Fibroblast of mammary gland (primary cell): Measurements from ENCODE around the gene CFAP20DC.

Experiments
- DNase-seq: peaks from one replicate; pipeline ENCODE4 v3.0.0-alpha.2; 2010; ENCODE audit warnings: low read depth
- H3K4me3 ChIP-seq: 2 replicates; pipeline ENCODE4 v1.5.1; 2011; ENCODE audit warnings: low read depth, mild to moderate bottlenecking, low read length, moderate library complexity; ENCODE audit not compliant: control insufficient read depth
- TF ChIP-seq, protein P1 (sequence below): conservative IDR thresholded peaks from 2 replicates; pipeline ENCODE4 v1.5.1; 2011; ENCODE audit warnings: low read depth, low read length, inconsistent platforms; ENCODE audit not compliant: control insufficient read depth, insufficient read depth

CFAP20DC gene

GRCh38 chr3:59040902-59041301 lies 8.9 kb downstream of the CFAP20DC start:
- TF ChIP-seq, protein P1, sequence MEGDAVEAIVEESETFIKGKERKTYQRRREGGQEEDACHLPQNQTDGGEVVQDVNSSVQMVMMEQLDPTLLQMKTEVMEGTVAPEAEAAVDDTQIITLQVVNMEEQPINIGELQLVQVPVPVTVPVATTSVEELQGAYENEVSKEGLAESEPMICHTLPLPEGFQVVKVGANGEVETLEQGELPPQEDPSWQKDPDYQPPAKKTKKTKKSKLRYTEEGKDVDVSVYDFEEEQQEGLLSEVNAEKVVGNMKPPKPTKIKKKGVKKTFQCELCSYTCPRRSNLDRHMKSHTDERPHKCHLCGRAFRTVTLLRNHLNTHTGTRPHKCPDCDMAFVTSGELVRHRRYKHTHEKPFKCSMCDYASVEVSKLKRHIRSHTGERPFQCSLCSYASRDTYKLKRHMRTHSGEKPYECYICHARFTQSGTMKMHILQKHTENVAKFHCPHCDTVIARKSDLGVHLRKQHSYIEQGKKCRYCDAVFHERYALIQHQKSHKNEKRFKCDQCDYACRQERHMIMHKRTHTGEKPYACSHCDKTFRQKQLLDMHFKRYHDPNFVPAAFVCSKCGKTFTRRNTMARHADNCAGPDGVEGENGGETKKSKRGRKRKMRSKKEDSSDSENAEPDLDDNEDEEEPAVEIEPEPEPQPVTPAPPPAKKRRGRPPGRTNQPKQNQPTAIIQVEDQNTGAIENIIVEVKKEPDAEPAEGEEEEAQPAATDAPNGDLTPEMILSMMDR, result no peak
- no peak for DNase-seq

DNA sequence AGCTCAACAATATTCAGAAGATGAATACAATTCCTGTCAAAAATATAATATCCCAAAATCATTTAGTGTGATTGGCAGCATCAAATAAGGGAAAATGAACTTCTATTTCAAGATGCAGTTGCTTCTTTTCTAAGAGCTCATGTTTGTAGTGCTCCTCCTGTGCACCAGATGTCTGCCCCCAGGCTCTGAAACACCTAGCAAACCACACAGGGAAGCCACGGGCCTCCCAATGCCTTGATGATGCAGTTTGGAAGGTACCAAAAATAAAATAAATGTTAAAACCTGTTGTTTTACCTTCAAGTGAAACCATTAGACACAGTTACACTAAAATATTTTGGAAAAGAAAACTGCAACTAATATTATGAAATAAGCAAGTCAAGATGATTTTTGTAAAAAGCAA lies 22.2 kb downstream of the CFAP20DC start:
- TF ChIP-seq, protein P1, result no peak
- no peak overlapping the region for H3K4me3 ChIP-seq
- no peak for DNase-seq

More at GRCh38 chr3:59040902-59041301, 8.9 kb downstream of the CFAP20DC start:
- no peak overlapping the region for H3K4me3 ChIP-seq

DNA sequence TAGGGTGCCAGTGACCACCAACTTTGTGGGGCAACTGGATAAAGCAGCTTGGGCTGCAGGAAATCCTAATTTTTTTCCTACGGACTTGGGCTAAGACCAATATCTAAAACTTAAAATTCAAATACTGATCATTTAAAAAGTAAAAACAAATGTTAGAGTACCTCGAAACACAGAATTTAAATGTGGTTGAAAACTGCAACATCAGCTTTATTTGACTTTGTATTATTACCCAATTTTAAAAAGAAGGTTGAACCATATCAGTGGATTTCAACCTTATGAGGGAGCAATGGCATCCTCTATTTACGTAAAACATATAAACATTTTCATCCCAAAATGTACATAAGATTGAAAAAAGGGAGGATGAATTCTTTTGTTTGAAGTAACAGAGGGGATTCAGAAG lies 26.2 kb downstream of the CFAP20DC start:
- TF ChIP-seq, protein P1, result no peak
- no peak for DNase-seq
- no peak overlapping the region for H3K4me3 ChIP-seq

- no peak for DNase-seq
- no peak overlapping the region for H3K4me3 ChIP-seq
- TF ChIP-seq, protein P1, result no peak
Measured at GRCh38 chr3:59017617-59017984, 32.2 kb downstream of the CFAP20DC start.

DNA sequence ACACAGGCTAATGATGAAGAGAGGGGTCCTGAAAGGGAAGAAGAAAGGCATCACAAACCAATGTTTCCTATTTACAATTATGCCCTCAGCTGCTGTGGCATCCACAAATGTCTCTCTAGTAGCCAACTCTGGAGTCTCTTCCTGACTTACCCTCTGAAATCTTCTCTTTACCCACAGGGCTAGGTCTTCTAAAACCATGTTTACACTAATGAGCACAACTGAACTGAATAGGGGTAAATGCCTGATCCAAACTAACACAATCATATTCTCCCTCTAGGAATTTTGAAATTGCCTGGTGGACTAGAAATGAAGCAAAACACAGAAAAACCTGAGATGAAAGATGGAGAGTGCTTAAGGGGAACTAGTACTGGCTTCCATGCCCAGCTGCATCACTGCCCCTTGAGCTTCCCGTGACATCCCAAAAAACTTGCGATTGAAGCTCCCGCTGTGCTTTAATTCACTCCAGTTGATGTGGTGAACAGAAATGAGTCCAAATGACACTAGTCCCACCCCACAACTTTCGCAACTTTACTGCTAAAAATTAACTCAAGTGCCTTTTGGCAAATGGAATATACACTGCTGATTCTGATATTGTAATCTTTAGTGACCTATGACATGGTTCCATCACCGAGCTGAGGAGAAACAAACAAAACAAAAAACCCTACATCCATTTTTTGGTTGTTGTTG lies 32.8 kb downstream of the CFAP20DC start:
- TF ChIP-seq, protein P1, result no peak
- no peak for DNase-seq
- no peak overlapping the region for H3K4me3 ChIP-seq

- TF ChIP-seq, protein P1, result no peak
- no peak overlapping the region for H3K4me3 ChIP-seq
- DNase-seq, result no peak
Measured at GRCh38 chr3:59013611-59014010, 36.2 kb downstream of the CFAP20DC start.
